ENCODE measurements around the gene HDLBP.
"Not testable (repeated sequence)": the region's sequence is repeated elsewhere in the genome, so short reads cannot be mapped to it uniquely, and the experiment has no call there.

The HDLBP gene

DNA sequence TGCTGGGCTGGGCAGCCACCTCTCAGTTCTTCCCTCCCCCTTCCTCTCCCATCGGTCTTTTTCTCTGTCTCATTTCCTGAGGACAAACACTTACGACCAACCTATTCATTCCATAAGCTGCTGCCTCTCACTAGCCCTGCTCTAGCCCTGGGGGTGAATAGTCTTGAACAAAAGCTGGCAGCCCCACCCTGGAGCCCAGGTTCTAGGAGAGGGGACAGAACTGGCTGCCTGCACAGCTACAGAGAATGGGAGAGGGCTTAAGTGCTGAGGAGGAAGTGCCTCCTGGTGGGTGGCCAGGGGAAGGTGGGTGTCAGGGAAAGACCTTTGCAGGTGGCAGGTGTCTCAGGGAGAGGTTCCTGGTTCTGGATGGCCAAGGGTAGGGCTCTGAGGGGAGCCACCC is 104.2 kb downstream of the HDLBP start:
- DNase-seq (ENCODE audit: low spot score): no peak

DNA sequence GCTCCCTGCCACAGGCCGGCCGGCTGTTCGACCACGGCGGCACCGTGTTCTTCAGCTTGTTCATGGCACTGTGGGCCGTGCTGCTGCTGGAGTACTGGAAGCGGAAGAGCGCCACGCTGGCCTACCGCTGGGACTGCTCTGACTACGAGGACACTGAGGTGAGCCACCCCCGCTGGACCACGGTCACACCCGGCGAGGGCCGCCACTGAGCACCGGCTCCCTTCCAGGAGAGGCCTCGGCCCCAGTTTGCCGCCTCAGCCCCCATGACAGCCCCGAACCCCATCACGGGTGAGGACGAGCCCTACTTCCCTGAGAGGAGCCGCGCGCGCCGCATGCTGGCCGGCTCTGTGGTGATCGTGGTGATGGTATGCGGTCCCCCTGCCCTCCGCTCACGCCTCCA is 106.2 kb downstream of the HDLBP start:
- DNase-seq (ENCODE audit: low spot score): no peak

DNA sequence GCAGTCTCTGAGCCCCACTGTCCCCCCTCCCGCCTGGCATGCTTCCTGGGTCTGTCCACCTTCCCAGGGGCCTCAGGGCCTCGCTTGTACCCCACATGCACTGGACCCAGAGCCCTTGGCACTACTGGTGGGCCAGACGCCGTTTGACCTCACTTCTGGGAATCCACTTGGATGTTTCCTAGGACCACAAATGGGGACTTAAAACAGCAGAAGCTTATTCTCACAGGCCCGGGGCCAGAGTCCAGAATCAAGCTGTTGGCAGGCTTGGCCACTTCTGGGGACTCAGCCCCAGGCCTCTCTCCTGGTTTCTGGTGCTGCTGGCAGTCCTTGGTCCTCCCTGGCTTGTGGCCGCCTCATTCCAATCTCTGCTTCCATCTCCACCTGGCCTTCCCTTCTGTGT is 107.4 kb downstream of the HDLBP start:
- no peak for DNase-seq (ENCODE audit: low spot score)

DNA sequence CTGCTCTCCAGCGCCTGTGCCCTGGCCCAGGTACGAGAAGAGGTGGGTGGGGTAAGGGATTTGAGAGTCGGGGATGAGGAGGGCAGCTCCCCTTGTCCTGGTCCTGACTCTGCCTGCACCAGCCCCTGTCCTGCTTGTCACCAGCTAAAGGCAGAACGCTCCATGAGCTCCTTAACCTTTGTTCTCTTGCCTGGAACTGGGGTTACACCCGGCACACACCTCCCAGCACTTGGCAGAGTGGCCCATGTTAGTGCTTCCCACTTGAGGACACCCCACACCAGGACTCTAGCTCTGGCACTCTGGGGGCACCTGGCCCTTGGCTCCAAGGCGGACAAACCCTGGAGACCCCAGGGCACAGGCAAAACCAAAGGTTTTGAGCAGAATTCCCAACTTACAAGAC is 107.8 kb downstream of the HDLBP start:
- no peak for DNase-seq (ENCODE audit: low spot score)

GRCh38 chr2:241207151-241207550 is 108.3 kb downstream of the HDLBP start:
- DNase-seq (ENCODE audit: low spot score): no peak

DNA sequence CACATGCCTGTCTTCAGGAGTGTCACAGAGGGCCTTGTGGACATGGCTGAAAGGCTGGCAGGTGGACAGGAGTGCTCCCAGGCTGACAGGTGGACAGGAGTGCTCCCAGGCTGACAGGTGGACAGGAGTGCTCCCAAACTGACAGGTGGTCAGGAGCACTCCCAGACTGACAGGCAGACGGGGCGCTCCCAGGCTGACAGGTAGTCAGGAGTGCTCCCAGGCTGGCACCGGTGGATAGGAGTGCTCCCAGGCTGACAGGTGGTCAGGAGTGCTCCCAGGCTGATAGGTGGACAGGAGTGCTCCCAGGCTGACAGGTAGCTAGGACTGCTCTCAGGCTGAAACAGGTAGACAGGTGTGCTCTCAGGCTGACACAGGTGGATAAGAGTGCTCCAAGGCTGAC is 110.4 kb downstream of the HDLBP start:
- no peak for DNase-seq (ENCODE audit: low spot score)

DNA sequence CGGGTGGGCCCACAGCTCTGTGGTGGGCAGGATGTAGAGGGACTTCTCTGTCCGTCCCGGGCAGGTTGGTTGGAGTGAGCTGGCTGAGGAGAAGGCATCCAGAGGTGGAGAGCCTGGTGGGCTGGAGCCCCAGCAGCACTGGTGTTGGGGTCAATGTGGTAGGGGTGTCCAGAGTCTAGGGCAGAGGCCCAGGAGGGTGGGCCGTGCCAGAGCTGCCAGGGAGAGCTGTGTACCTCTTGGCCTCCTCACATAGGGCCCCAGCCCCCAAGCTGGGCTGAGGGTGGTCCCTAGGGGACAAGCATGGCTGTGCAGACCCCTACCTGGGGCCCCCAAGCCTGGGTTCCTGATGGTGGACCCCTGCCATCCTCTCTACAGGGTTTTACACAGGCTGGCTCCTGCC is 111.0 kb downstream of the HDLBP start:
- DNase-seq (ENCODE audit: low spot score): no peak

- DNase-seq (ENCODE audit: low spot score): no peak
Observed at GRCh38 chr2:241204010-241204384, 111.5 kb downstream of the HDLBP start.

GRCh38 chr2:241203218-241204009 is 112.1 kb downstream of the HDLBP start:
- no peak for DNase-seq (ENCODE audit: low spot score)

DNA sequence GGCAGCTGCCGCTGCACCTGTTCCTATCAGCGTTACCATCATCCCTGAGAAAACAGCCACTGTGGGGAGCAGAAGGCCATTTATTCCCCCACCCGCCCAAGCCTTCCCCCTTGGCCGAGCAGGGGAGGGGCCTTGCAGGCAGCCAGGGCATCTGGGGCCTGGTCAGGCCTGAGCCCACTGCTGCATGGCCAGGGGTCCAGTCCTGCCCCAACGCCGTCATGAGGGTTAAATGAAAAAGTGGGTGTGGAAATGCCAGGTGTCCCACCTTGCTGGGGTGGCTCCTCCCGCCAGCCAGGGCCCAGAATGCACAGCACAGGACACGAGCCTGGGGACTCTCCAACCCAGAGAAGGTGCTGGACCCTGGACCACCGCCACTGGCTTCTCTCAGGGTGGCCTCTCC is 112.8 kb downstream of the HDLBP start:
- DNase-seq (ENCODE audit: low spot score): no peak

DNA sequence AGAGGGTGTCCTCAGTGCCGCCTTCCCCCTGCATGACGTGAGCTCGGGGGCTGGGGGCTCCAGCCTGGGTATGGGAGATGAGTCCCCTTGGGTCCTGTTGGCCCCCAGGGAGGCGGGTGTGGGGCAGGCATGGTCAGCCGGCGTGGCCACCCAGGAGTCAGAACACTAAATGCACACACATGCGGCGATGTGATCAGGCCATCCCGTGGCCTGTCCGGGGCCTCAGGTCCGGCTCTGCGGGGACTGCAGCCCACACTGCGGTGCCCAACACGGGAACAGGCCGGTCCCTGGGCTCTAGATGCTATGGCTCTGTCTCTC is 113.2 kb downstream of the HDLBP start:
- DNase-seq (ENCODE audit: low spot score): no peak

DNA sequence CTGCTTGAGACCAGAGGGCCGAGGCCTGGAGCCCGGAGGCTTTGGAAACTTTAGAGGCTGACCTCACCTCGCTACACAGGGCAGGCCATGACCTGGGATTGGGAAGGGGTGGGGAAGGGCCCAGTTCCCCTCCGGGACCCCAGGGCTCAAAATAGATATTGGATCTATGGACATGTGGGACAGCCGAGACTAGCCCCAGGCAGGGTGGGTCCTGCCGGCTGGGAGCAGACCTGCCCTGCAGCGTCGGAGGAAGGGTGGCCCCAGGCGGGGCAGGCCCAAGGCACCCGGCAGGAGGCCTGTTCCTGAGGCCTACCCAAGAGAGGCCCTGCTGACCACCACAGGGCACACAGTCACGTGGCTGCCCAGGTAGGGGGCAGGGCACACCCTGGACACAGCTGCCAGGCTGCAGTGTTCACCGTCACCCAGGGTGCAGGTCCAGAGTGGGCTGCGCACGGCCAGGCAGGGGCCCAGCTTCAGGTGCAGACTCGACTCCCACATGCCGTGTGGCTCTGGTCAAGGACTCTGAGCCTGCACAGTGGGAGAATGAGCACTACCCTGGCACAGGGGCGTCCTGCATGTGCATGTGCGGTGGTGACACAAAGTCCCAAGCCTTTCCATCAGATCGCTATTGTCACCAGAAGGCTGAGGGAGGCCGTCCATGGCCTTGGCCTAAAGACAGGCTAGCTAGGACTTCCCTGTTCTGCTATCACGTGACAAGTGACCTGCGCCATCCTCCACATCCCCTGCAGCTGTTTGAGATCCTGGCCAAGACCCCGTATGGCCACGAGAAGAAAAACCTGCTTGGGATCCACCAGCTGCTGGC is 113.8 kb downstream of the HDLBP start:
- DNase-seq (ENCODE audit: low spot score): no peak

- DNase-seq (ENCODE audit: low spot score): no peak
Observed at GRCh38 chr2:241200822-241201395, 114.6 kb downstream of the HDLBP start.

DNA sequence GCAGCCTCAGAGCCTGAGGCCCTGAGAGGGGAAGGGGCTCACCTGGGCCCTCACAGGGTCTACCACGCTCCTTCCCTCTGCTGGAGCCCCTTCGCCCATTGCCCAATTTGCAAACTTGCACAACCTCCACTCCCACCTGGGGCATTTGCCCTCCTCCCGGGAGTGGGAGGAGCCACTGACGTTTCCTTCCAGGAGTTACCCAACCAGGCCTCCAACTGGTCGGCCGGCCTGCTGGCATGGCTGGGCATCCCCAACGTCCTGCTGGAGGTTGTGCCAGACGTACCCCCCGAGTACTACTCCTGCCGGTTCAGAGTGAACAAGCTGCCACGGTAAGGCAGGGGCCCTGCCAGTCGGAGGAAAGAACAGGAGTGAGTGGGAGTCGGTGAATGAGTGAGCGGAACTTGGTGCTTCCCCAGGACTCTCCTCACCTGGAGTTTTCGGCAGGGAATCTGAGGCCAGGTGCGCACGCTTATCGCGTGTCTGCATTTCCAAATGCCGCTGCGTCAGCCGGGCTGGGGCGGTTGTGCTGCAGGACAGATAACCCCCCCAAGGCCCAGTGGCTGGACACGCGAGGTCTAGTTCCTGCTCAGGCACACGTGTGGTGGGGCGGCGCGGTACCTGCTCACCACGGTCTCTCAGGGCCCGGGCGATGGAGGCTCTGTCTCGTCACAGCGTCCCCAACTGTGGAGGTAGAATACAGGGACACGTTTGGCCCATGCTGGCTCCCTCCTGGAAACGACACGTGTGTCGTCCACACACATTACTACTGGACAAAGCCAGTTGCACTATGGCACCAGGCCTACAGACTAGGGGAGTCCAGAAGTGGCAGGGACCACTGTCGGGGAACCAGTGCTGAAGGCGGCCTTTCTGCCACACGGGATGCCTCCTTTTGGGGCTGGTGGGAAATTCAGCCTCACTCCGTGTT is 115.3 kb downstream of the HDLBP start:
- no peak for DNase-seq (ENCODE audit: low spot score)

DNA sequence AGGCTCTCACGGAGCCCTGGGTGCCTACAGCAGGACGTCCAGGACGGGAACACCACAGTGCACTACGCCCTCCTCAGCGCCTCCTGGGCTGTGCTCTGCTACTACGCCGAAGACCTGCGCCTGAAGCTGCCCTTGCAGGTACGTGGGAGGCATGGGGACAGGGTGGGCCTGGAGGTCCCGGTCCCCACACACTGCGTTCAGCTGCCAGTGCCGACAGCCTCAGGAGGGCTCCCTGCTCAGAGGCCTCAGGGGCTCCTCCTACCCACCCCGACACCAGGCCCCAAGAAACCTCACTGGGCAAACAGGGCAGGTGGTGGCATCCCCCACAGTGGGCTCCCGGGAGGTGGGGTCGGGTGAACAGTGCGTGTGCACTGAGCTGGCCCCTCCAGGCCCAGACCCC is 116.2 kb downstream of the HDLBP start:
- no peak for DNase-seq (ENCODE audit: low spot score)

- DNase-seq (ENCODE audit: low spot score): no peak
Observed at GRCh38 chr2:241198381-241199279, 116.8 kb downstream of the HDLBP start.

DNA sequence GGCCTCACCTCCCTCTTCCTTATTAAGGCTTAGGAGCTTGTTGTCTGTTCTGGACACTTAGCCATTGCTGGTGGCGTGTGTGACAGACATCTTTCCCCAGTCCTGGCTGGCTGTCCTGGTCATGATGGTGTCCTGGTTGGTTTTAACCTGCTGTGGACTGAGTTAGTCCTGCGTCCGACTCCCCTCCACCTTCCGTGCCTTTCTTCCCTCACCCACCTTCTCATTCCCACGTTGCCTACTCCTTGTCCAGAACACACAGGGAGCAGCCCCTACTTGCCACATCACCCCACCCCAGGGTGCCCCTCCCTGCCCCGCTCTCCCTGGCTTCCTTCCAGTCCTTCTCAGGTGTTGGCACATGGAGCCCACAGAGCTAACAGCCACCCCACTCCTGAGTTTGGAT is 117.5 kb downstream of the HDLBP start:
- no peak for DNase-seq (ENCODE audit: low spot score)

- not testable (repeated sequence) for DNase-seq (ENCODE audit: low spot score)
Observed at GRCh38 chr2:241197246-241197645, 118.2 kb downstream of the HDLBP start.

DNA sequence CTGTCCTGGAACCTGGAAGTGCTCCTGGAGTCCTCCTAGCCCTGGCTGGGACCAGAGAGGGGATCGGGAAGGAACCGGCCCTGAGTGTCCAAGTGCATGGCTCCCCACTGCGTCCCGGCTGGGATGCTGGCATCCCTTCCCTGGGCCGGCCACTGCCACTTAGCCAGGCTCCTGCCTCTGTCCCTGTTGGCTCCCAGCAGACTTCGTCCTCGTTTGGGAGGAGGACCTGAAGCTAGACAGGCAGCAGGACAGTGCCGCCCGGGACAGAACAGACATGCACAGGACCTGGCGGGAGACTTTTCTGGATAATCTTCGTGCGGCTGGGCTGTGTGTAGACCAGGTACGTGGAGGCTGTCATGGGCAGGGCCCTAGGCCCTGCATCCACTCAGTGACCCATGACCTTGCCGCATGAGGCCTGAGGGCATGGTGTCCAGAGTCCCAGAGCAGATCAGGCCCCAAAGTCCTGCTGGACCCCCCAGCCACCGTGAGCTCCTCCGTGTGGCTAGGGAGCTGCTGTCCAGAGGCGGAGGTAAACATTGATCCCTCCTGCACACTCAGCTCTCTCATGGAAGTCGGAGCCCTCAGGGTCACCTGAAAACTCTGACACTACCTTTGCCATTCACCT is 119.9 kb downstream of the HDLBP start:
- DNase-seq (ENCODE audit: low spot score): no peak

GRCh38 chr2:241194811-241195210 is 120.7 kb downstream of the HDLBP start:
- no peak for DNase-seq (ENCODE audit: low spot score)

GRCh38 chr2:241193271-241193670 is 122.2 kb downstream of the HDLBP start:
- DNase-seq (ENCODE audit: low spot score): no peak
